HG03354 (cell line): ENCODE data around the gene RAB3GAP1.
"Not testable (repeated sequence)": the region's sequence is repeated elsewhere in the genome, so short reads cannot be mapped to it uniquely, and the experiment has no call there.

Experiments
- ATAC-seq: cut with Tn5 transposase; IDR thresholded peaks from one replicate; pipeline ENCODE4 v1.9.1; 2021; ENCODE audit warnings: mild to moderate bottlenecking; ENCODE audit not compliant: unreplicated experiment, poor library complexity, severe bottlenecking

RAB3GAP1 gene

GRCh38 chr2:135097532-135098231, 45.6 kb downstream of the RAB3GAP1 start:
- ATAC-seq: no peak

DNA sequence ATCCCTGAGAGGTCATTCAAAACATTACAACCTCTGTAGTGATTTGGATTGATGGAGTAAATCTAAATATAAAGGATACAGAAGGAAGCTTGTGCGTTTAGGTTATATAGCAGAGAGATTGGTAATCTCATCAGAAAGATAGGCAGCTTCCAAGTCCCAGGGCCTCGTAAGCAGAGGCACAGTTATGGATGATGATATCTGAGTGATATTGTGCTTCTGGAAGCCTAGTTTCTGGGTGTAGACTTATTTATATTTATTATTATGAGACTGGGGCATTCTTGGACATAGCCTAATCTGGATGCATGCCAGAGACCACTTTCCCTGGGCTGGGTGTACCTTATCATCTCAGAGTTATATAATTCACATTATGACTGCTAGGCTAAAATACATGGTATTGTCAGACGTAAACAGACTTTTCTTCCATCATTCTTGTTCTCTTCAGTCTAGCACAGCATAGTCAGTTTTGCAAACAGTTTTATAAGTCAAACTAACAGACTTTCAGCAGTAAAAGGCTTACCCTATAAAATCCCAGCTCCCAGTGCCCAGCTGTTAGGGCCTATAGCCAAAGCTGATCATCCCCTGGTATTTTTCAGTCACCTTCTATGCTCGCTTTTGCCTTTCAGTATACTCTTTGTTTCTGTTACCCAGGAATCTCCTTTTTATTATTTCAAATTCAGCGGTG, 47.9 kb downstream of the RAB3GAP1 start:
- no peak for ATAC-seq

DNA sequence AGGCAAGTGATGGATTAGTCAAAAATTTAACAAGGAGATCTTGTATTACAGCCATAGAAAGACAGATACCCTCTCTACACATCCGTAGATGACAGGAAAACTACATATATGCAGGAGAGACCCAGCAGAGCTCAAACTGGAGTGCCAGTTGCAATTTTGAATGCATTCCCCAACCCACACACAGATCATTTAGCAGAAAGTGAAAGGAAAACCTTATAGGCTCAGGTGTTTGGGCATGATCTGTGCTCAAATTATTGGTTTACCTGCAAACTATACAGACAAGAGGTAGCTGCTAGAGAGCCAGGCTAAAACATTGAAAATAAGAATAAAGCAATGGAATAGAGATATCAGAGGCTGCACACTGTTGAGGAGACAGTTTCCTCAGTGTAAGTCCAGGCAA, 51.8 kb downstream of the RAB3GAP1 start:
- ATAC-seq: no peak

GRCh38 chr2:135105513-135106316, 53.6 kb downstream of the RAB3GAP1 start:
- ATAC-seq: not testable (repeated sequence)

GRCh38 chr2:135113322-135113721, 61.2 kb downstream of the RAB3GAP1 start:
- no peak for ATAC-seq

- no peak for ATAC-seq
Observed at GRCh38 chr2:135119582-135119981, 67.5 kb downstream of the RAB3GAP1 start.

DNA sequence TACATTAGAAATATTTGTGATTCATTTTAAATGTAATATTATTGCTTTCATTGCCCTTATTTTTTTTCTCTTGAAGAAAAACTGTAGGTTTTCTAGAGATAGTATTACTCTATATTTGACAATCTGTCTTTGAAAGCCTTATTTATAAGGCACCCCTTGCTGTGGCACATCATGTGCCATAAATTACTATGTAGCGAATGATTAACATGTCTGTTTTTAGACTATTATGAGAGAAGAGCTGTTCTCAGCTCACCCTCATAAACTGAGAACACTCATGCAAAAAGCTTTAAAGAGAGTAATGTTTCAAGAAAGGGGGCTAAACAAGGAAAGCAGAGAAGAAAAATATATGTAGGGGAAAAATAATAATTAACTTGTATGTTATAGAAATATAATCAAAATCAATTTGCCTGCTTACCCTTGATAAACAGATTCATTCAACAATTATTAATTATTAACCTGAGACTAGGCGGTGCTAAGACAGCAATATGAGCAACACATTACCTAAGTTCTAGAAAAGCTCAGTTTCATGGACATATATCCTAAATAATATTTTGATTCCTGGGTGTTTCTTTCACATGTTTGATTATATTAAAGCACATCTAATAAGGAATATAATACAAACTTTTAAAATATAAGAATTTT, 69.0 kb downstream of the RAB3GAP1 start:
- no peak for ATAC-seq

DNA sequence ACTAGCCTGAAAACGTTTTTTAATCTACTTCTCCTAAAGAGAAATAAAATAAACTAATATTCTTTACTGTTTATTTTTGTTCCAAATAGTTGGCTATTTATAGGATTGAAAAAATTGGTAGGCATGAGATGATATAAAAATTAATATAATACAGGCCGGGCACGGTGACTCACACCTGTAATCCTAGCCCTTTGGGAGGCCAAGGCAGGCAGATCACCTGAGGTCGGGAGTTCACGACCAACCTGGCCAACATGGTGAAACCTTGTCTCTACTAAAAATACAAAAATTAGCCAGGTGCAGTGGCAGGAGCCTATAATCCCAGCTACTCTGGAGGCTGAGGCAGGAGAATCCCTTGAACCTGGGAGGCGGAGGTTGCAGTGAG, 69.6 kb downstream of the RAB3GAP1 start:
- not testable (repeated sequence) for ATAC-seq

DNA sequence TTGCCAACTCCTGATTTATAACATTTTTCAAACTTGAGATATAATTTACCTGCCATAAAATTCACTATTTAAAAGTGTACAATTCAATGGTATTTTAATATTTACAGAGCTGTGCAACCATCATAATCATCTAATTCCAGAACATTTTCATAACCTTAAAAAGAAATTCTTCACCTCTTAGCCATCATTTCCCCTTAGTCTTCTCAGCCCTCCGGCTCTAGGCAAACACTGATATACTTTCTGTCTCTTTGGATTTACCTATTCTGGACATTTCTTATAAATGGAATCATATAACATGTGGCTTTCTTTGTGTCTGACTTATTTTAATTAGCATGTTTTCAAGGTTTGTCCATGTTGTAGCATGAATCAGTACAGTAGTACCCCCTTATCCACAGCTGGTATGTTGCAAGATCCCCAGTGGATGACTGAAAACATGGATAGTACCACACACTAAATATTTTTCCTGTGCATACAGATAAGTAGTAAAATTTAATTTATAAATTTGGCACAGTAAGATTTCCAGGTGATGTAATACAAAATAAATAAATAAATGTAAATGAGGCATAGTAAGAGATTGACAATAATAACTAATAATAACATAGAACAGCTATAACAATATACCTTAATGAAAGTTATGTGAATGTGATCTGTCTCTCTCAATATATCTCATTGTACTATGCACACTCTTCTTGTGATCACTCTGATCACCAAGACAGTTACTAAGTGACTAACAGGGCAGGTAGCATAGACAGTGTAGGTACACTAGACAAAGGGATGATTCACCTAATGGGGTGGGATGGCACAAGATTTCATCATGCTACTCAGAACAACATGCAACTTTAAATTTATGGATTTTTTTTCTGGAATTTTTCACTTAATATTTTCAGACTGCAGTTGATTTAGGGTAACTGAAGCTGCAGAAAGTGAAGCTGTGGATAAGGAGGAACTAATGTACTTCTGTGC, 73.1 kb downstream of the RAB3GAP1 start:
- no peak for ATAC-seq

- ATAC-seq: no peak
Observed at GRCh38 chr2:135125940-135126339, 73.8 kb downstream of the RAB3GAP1 start.

DNA sequence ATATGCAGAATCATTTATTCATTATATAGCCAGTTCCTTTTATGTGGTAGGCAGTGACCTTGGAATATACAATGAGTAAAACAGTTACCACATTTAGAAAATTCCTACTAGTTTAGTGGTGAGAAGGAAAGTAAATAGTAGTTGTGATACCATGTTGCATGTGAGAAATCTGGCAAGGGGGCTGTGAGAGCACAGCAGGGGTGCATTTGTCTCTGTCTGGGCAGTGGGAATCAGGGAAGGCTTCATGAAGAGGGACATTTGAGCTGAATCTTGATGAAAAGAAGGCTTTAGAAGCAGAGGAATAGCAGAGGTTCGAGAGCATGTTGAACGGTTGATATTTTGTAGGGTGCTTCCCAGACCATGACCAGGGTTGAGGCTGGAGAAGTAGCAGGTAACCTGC, 78.7 kb downstream of the RAB3GAP1 start:
- no peak for ATAC-seq

GRCh38 chr2:135132314-135132713, 80.2 kb downstream of the RAB3GAP1 start:
- ATAC-seq: no peak

DNA sequence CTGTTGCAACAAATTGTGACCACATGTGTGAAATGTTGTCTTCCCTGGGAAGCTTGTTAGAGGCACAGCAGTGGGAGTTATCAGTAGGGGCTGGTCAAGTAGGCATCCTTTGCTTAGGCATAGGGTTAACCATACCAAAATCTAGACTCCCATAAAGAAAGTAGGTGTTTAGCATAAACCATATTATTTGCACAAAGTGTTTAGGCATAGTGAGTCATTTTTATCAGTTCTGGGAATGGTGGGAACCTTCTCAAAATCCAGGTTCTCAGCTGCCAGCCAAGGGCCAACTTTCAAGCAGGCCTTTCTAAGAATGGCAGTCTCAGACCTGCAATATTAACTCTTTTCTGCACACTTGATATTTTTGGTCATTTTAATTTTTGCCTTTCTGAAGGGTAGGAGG, 88.5 kb downstream of the RAB3GAP1 start:
- no peak for ATAC-seq

DNA sequence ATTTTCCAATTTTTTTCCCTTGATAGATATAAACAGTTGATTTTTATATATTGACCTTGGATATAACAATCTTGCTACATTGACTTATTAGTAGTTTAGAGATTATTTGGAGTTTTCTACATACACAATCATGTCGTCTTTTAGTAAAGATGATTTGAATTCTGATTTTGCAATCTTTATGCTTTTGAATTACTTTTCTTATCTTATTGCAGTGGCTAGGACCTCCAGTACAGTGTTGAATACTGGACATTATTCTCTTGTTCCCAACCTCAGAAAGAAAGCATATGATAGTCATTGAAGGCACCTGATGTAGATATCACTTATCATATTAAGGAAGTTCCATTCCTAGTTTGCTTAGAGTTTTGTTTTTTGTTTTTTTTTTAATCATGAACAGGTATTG, 90.2 kb downstream of the RAB3GAP1 start:
- no peak for ATAC-seq

- ATAC-seq: no peak
Observed at GRCh38 chr2:135144343-135144742, 92.3 kb downstream of the RAB3GAP1 start.

DNA sequence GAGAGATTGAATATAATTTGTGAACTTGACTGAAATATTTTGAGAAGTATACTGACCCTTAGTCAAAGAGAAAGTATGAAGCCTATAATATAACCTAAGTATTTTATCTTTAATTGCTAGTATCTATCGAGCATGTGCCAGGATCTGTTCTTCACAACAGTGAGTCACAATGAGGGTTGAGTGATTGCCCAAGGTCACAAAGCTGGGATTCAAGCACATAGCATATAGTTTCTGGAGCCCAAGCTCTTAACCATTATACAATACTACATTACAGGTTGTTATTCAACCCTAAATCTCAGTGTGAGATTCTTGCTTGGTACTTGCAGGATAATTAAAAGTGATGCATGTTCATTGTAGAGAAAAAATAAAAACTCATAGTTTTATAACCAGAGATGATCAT, 97.2 kb downstream of the RAB3GAP1 start:
- no peak for ATAC-seq

GRCh38 chr2:135150725-135151124, 98.6 kb downstream of the RAB3GAP1 start:
- no peak for ATAC-seq

GRCh38 chr2:135151615-135152014, 99.5 kb downstream of the RAB3GAP1 start:
- no peak for ATAC-seq

- no peak for ATAC-seq
Observed at GRCh38 chr2:135152361-135152760, 100.3 kb downstream of the RAB3GAP1 start.
